ENCODE measurements around the gene MEOX1.

Gene MEOX1

GRCh38 chr17:43625606-43626005 is 36.1 kb downstream of the MEOX1 start:
- TF ChIP-seq CTCF (IDR thresholded peaks at IDR 0.05; ENCODE audit: low read depth, low read length, missing control alignments): no peak
- no peak overlapping the region for H3K4me3 ChIP-seq (ENCODE audit: low read depth, low read length)
- DNase-seq (ENCODE audit: low read depth): no peak

- H3K4me3 ChIP-seq (ENCODE audit: low read depth, low read length): no peak overlapping the region
- no peak for DNase-seq (ENCODE audit: low read depth)
- no peak for TF ChIP-seq CTCF (IDR thresholded peaks at IDR 0.05; ENCODE audit: low read depth, low read length, missing control alignments)
Measured at GRCh38 chr17:43620581-43620980, 41.1 kb downstream of the MEOX1 start.

- H3K4me3 ChIP-seq (ENCODE audit: low read depth, low read length): no peak overlapping the region
- no peak for TF ChIP-seq CTCF (IDR thresholded peaks at IDR 0.05; ENCODE audit: low read depth, low read length, missing control alignments)
- DNase-seq (ENCODE audit: low read depth): no peak
Measured at GRCh38 chr17:43620147-43620546, 41.6 kb downstream of the MEOX1 start.

- no peak overlapping the region for H3K4me3 ChIP-seq (ENCODE audit: low read depth, low read length)
- DNase-seq (ENCODE audit: low read depth): no peak
- TF ChIP-seq CTCF (IDR thresholded peaks at IDR 0.05; ENCODE audit: low read depth, low read length, missing control alignments): no peak
Measured at GRCh38 chr17:43619705-43620104, 42.0 kb downstream of the MEOX1 start.

- DNase-seq (ENCODE audit: low read depth): no peak
- H3K4me3 ChIP-seq (ENCODE audit: low read depth, low read length): no peak overlapping the region
- TF ChIP-seq CTCF (IDR thresholded peaks at IDR 0.05; ENCODE audit: low read depth, low read length, missing control alignments): no peak
Measured at GRCh38 chr17:43618276-43618675, 43.4 kb downstream of the MEOX1 start.

- no peak for TF ChIP-seq CTCF (IDR thresholded peaks at IDR 0.05; ENCODE audit: low read depth, low read length, missing control alignments)
- DNase-seq (ENCODE audit: low read depth): no peak
- H3K4me3 ChIP-seq (ENCODE audit: low read depth, low read length): no peak overlapping the region
Measured at GRCh38 chr17:43616852-43617251, 44.9 kb downstream of the MEOX1 start.

GRCh38 chr17:43616421-43616820 is 45.3 kb downstream of the MEOX1 start:
- TF ChIP-seq CTCF (IDR thresholded peaks at IDR 0.05; ENCODE audit: low read depth, low read length, missing control alignments): no peak
- DNase-seq (ENCODE audit: low read depth): no peak
- H3K4me3 ChIP-seq (ENCODE audit: low read depth, low read length): no peak overlapping the region

Measured in GM12864 (cell line).